T-helper 2 cell treated with Interferon-gamma antibody and Interleukin-4, amounts not matched to agents 5 μg/mL and 100 μg/mL, for 36 hours (primary cell): ENCODE measurements around the gene ZDHHC19.
A peak's percentile ranks its signal among the peaks of the same experiment; 100 is the strongest.

Experiments
- DNase-seq: peaks from one replicate; pipeline ENCODE4 v3.0.0; 2021; ENCODE audit warnings: low spot score
- H3K27ac Mint-ChIP-seq: one replicate; pipeline ENCODE4 v1.8.0; 2021; ENCODE audit warnings: mild to moderate bottlenecking, mixed read lengths
- H3K27me3 Mint-ChIP-seq: one replicate; pipeline ENCODE4 v1.8.0; 2021; ENCODE audit warnings: low read depth, mixed read lengths
- H3K36me3 Mint-ChIP-seq: one replicate; pipeline ENCODE4 v1.8.0; 2021; ENCODE audit warnings: low read depth, mixed read lengths
- H3K4me1 Mint-ChIP-seq: one replicate; pipeline ENCODE4 v1.8.0; 2021; ENCODE audit warnings: low read depth, mixed read lengths
- H3K4me3 Mint-ChIP-seq: one replicate; pipeline ENCODE4 v1.8.0; 2022; ENCODE audit warnings: mild to moderate bottlenecking, moderate library complexity, mixed read lengths
- H3K9me3 Mint-ChIP-seq: one replicate; pipeline ENCODE4 v1.8.0; 2021; ENCODE audit warnings: mixed read lengths

ZDHHC19 gene

GRCh38 chr3:196235452-196236122 lies 24.4 kb upstream of the ZDHHC19 start:
- Mint-ChIP-seq H3K9me3 (no peaks in the 10 kb centered on the region), H3K27ac (no peak overlapping the region), H3K36me3 (peaks cover 32% of the 10 kb centered on the region), H3K27me3 (no peaks in the 10 kb centered on the region), H3K4me3 (no peak overlapping the region), H3K4me1 (peaks cover 3% of the 10 kb centered on the region)
- DNase-seq: no peak

GRCh38 chr3:196232882-196233251 lies 21.7 kb upstream of the ZDHHC19 start:
- Mint-ChIP-seq H3K4me1 (peaks cover 3% of the 10 kb centered on the region), H3K9me3 (no peaks in the 10 kb centered on the region), H3K27ac (no peak overlapping the region), H3K36me3 (peaks cover 14% of the 10 kb centered on the region), H3K27me3 (no peaks in the 10 kb centered on the region), H3K4me3 (no peak overlapping the region)
- no peak for DNase-seq

GRCh38 chr3:196232154-196232881 lies 21.1 kb upstream of the ZDHHC19 start:
- DNase-seq: no peak
- no peak overlapping the region for H3K27ac Mint-ChIP-seq
- H3K4me1 Mint-ChIP-seq: peaks cover 2% of the 10 kb centered on the region
- H3K4me3 Mint-ChIP-seq: no peak overlapping the region
- H3K36me3 Mint-ChIP-seq: peaks cover 12% of the 10 kb centered on the region
- no peaks in the 10 kb centered on the region for H3K27me3 Mint-ChIP-seq
- no peaks in the 10 kb centered on the region for H3K9me3 Mint-ChIP-seq

DNA sequence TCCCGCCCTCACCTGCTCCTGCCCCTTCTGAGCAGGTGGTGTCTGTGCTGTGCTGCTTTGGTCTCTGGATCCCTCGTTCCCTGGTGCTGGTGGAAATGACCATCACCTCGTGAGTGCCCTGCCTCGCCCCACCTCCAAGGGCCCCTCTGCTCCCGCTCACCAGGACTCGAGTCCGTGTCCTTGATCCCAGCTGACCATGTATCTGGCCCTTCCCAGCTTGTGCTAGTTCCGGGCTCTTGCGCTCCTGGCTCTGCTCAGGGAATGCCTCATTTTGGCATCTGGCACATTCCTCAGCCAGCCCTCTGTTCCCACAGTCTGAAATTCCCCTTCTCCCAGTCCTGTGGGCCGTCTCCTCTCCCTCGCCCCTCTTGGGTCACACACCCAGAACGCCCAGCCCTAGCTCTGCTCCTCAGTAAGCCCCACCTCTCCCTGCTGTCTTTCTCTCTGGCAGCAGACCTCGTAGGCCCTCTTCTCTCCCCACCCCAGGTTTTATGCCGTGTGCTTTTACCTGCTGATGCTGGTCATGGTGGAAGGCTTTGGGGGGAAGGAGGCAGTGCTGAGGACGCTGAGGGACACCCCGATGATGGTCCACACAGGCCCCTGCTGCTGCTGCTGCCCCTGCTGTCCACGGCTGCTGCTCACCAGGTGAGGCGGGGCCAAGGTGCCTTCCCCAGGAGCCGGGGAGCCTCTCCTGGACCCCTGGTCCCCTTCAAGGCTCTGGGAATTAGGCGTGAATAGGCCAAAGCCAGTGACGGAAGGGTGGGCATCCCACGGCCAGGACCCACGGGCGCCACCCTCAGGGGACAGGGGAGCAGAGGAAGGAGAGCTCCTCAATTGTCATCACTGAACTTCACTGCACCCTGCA lies 16.7 kb upstream of the ZDHHC19 start:
- no peak for DNase-seq
- no peaks in the 10 kb centered on the region for H3K36me3 Mint-ChIP-seq
- H3K27ac Mint-ChIP-seq: no peak overlapping the region
- H3K27me3 Mint-ChIP-seq: peaks cover 3% of the 10 kb centered on the region
- H3K4me3 Mint-ChIP-seq: no peak overlapping the region
- H3K9me3 Mint-ChIP-seq: no peaks in the 10 kb centered on the region
- no peaks in the 10 kb centered on the region for H3K4me1 Mint-ChIP-seq

GRCh38 chr3:196227121-196227561 lies 15.9 kb upstream of the ZDHHC19 start:
- peaks cover 3% of the 10 kb centered on the region for H3K27me3 Mint-ChIP-seq
- H3K9me3 Mint-ChIP-seq: no peaks in the 10 kb centered on the region
- H3K36me3 Mint-ChIP-seq: no peaks in the 10 kb centered on the region
- no peak for DNase-seq
- no peak overlapping the region for H3K27ac Mint-ChIP-seq
- H3K4me3 Mint-ChIP-seq: no peak overlapping the region
- no peaks in the 10 kb centered on the region for H3K4me1 Mint-ChIP-seq

DNA sequence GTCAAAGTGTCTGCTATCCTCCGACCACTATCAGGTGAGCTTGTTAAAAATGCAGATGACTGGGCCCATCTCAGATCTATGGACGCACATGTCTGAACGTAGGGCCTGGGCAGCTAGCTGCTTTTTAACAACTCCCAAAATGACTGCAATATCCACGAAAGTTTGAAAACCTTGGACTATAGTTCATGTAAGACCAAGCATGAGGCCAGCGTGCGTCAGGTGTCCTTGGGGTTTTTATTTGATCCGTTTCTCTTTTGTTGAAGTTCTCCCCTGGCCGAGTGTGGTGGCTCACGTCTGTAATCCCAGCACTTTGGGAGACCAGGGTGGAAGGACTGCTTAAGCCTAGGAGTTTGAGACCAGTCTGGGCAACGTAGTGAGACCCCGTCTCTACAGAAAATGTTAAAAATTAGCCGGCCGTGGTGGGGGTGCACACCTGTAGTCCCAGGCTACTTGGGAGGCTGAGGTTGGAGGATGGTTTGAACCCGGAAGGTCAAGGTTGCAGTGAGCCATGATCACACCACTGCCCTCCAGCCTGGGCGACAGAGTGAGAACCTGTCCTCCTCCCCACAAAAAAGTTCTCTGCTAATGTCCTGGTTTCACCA lies 14.7 kb upstream of the ZDHHC19 start:
- no peaks in the 10 kb centered on the region for H3K9me3 Mint-ChIP-seq
- no peaks in the 10 kb centered on the region for H3K4me1 Mint-ChIP-seq
- no peaks in the 10 kb centered on the region for H3K36me3 Mint-ChIP-seq
- no peak for DNase-seq
- no peak overlapping the region for H3K4me3 Mint-ChIP-seq
- H3K27me3 Mint-ChIP-seq: peaks cover 3% of the 10 kb centered on the region
- no peak overlapping the region for H3K27ac Mint-ChIP-seq

DNA sequence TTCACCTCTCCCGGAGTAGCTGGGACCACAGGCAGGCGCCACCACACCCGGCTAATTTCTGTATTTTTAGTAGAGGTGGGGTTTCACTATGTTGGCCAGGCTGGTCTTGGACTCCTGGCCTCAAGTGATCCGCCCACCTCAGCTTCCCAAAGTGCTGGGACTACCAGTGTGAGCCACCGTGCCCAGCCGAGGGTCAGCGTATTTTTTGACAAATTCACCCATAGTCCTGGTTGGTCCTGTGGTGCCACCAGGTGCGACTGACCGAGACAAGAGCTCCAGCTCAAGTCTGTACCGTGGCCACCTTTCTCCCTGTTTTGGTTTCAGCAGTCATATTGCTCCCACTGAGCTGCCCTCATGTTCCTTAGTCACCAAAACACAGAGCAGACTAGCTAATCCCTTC lies 13.9 kb upstream of the ZDHHC19 start:
- Mint-ChIP-seq H3K4me1 (no peaks in the 10 kb centered on the region), H3K27me3 (peaks cover 3% of the 10 kb centered on the region), H3K4me3 (no peak overlapping the region), H3K27ac (no peak overlapping the region), H3K9me3 (no peaks in the 10 kb centered on the region), H3K36me3 (no peaks in the 10 kb centered on the region)
- no peak for DNase-seq

DNA sequence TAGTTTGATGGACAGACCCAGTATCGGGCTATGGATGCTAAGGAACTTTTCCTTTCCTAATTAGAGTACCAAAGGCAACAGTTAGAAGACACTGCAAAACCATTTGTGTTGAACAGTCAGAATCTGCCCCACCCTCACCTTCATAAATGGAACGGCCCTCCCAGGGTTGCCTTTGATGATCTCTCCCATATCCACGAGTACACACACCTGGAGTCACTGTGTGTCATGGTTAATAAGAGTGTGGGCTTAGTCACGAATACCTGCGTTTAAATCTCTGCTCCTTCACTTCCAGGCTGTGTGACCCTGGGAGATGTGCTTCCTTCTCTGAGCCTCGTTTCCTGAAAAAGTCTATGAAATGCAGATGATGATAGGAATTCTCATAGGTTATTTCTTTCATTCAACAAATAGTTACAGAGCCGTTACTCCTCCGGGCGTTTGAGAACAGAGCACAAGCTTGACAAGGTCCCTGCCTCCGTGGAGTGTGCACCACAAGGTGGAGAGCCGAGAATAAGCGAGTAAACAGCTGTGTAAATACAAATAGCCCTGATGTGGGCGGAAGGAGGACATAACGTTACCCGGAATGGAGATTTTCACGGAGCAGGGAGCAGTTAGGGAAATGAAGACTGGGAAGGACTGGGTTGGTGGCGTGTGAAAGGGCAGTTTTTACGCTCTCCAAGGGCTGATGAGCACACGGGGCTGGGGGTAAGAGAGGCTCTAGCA lies 11.8 kb upstream of the ZDHHC19 start:
- H3K36me3 Mint-ChIP-seq: no peaks in the 10 kb centered on the region
- no peak for DNase-seq
- H3K4me3 Mint-ChIP-seq: no peak overlapping the region
- peaks cover 10% of the 10 kb centered on the region for H3K4me1 Mint-ChIP-seq
- peaks cover 3% of the 10 kb centered on the region for H3K27me3 Mint-ChIP-seq
- H3K27ac Mint-ChIP-seq: no peak overlapping the region
- H3K9me3 Mint-ChIP-seq: no peaks in the 10 kb centered on the region

GRCh38 chr3:196220991-196221390 lies 9.8 kb upstream of the ZDHHC19 start:
- no peak overlapping the region for H3K27ac Mint-ChIP-seq
- no peaks in the 10 kb centered on the region for H3K36me3 Mint-ChIP-seq
- peaks cover 3% of the 10 kb centered on the region for H3K27me3 Mint-ChIP-seq
- no peaks in the 10 kb centered on the region for H3K9me3 Mint-ChIP-seq
- peaks cover 13% of the 10 kb centered on the region for H3K4me1 Mint-ChIP-seq
- no peak overlapping the region for H3K4me3 Mint-ChIP-seq
- no peak for DNase-seq

- no peak overlapping the region for H3K4me3 Mint-ChIP-seq
- no peaks in the 10 kb centered on the region for H3K36me3 Mint-ChIP-seq
- no peaks in the 10 kb centered on the region for H3K9me3 Mint-ChIP-seq
- no peak overlapping the region for H3K27ac Mint-ChIP-seq
- H3K27me3 Mint-ChIP-seq: peaks cover 3% of the 10 kb centered on the region
- no peak for DNase-seq
- H3K4me1 Mint-ChIP-seq: peaks cover 13% of the 10 kb centered on the region
Observed at GRCh38 chr3:196220587-196220986, 9.4 kb upstream of the ZDHHC19 start.

DNA sequence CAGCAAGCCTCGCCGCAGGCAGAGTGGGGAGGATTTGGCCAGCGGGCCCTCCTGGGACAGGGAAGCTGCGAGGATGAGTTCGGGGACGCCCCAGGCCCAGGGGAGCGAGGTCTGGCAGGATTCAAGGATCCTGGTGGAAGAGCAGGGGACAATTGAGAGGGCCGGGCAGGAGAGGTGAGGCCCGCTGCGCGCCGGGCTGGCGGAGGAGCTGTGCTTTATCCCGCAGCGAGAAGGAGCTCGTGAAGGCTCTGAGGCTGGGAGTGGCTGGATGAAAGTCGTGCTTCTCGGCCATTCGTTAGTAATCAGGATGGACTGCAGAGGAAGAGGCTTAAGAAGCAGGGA lies 8.7 kb upstream of the ZDHHC19 start:
- Mint-ChIP-seq H3K27me3 (peaks cover 3% of the 10 kb centered on the region), H3K4me1 (peaks cover 13% of the 10 kb centered on the region), H3K4me3 (no peak overlapping the region), H3K27ac (peak overlapping the region; percentile 63), H3K36me3 (no peaks in the 10 kb centered on the region), H3K9me3 (no peaks in the 10 kb centered on the region)
- no peak for DNase-seq

DNA sequence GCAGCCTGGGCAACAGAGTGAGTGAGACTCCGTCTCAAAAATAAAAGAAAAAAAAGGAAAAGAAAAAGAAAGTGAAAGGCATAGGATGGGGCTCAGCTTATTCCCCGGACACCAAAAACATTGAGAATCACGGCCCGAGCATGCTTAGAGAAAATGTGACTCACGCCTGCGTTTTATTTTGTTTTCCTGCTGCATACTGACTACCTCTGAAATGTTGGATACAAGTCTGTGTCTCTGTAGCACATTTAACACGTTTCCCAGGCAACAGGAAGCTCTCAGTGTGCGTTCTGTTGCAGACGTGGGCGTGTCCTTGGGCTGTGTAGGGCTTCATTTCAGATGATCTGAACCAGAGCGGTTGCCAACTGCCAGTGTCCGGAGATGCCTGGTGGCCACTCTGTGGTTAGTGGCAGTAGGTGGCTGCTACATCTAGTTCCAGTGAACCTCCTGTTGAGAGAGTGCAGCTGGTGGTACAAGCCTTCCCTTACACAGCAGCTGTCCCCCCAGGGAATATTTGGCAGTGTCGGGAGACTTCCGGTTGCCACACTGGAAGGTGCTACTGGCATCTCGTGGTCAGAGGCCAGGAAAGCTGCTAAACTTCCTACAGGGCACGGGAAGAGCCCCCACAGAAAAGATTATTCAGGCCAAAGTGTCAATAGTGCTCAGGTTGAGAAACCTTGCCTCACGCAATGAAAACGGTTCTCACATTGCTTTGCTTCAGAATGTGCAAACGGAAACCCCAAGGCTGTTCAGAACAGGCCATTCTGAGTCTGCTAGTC lies 8.2 kb upstream of the ZDHHC19 start:
- no peaks in the 10 kb centered on the region for H3K36me3 Mint-ChIP-seq
- peak overlapping the region; percentile 85 for H3K4me3 Mint-ChIP-seq
- peak overlapping the region; percentile 63 for H3K27ac Mint-ChIP-seq
- H3K27me3 Mint-ChIP-seq: peaks cover 3% of the 10 kb centered on the region
- H3K9me3 Mint-ChIP-seq: no peaks in the 10 kb centered on the region
- peak; percentile 72 for DNase-seq
- peaks cover 13% of the 10 kb centered on the region for H3K4me1 Mint-ChIP-seq
